HCT116 (cell line): ENCODE measurements around the gene TJP2.

Experiments
- EZH2 ChIP-seq: fragments of 200-600 bp; sonication (generic); IDR thresholded peaks from 2 replicates; pipeline ENCODE4 v1.6.1; 2017; ENCODE audit warnings: antibody characterized with exemption, mixed run types
- JUND ChIP-seq: IDR thresholded peaks from 2 replicates; pipeline ENCODE4 v1.6.1; 2012
- POLR2AphosphoS5 ChIP-seq: IDR thresholded peaks from 2 replicates; pipeline ENCODE4 v1.6.1; 2011; ENCODE audit warnings: mild to moderate bottlenecking, low read depth, low read length, moderate library complexity
- SIN3A ChIP-seq: IDR thresholded peaks from 2 replicates; pipeline ENCODE4 v1.6.1; 2012; ENCODE audit warnings: low read depth
- SP1 ChIP-seq: IDR thresholded peaks from 2 replicates; pipeline ENCODE4 v1.6.1; 2012; ENCODE audit warnings: low read depth
- ZNF274 ChIP-seq: fragments of 200-500 bp; sonication (Bioruptor generic); IDR thresholded peaks from 2 replicates; pipeline ENCODE4 v1.6.1; 2014; ENCODE audit warnings: mild to moderate bottlenecking, low read depth, low read length, inconsistent platforms
- TF ChIP-seq, protein P1 (sequence below), 3 experiments: fragments of 200-600 bp in 1 of 3; sonication (generic) in 1 of 3; IDR thresholded peaks in 2 of 3; conservative IDR thresholded peaks in 1 of 3; 2 replicates each; pipeline ENCODE4 v1.5.1; 2012 to 2017; ENCODE audit warnings: low read depth in 2 of 3, low read length in 2 of 3, antibody characterized with exemption in 1 of 3, borderline replicate concordance in 1 of 3, control low read depth in 1 of 3, mild to moderate bottlenecking in 1 of 3, mixed read lengths in 1 of 3, mixed run types in 1 of 3, moderate library complexity in 1 of 3; ENCODE audit not compliant: insufficient read depth in 1 of 3
- TF ChIP-seq, protein P2 (sequence below): IDR thresholded peaks from 2 replicates; pipeline ENCODE4 v1.6.1; 2012

GRCh38 chr9:69137311-69137710 lies 36.8 kb upstream of the TJP2 start:
- TF ChIP-seq, protein P1, sequence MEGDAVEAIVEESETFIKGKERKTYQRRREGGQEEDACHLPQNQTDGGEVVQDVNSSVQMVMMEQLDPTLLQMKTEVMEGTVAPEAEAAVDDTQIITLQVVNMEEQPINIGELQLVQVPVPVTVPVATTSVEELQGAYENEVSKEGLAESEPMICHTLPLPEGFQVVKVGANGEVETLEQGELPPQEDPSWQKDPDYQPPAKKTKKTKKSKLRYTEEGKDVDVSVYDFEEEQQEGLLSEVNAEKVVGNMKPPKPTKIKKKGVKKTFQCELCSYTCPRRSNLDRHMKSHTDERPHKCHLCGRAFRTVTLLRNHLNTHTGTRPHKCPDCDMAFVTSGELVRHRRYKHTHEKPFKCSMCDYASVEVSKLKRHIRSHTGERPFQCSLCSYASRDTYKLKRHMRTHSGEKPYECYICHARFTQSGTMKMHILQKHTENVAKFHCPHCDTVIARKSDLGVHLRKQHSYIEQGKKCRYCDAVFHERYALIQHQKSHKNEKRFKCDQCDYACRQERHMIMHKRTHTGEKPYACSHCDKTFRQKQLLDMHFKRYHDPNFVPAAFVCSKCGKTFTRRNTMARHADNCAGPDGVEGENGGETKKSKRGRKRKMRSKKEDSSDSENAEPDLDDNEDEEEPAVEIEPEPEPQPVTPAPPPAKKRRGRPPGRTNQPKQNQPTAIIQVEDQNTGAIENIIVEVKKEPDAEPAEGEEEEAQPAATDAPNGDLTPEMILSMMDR (IDR thresholded peaks at IDR 0.05 in 2 of 3, conservative IDR thresholded peaks at IDR 0.05 in 1 of 3; ENCODE audit: borderline replicate concordance in 1 of 3, insufficient read depth in 1 of 3, low read depth in 2 of 3, low read length in 2 of 3) = no peak
- no peak for TF ChIP-seq POLR2AphosphoS5
- no peak for TF ChIP-seq JUND
- no peak for TF ChIP-seq ZNF274
- no peak for TF ChIP-seq EZH2
- no peak for TF ChIP-seq SP1
- TF ChIP-seq SIN3A = no peak
- TF ChIP-seq, protein P2, sequence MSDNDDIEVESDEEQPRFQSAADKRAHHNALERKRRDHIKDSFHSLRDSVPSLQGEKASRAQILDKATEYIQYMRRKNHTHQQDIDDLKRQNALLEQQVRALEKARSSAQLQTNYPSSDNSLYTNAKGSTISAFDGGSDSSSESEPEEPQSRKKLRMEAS = no peak
